K562 (cell line): ENCODE measurements around the gene RPUSD1. TPM values are rescaled to one million over a fixed set of nuclear protein-coding genes. Genes with fewer than 3 reads are reported as not detected.
A peak's percentile ranks its signal among the peaks of the same experiment; 100 is the strongest.

Experiments
- BACH1 ChIP-seq: fragments of 200-800 bp; sonication (Bioruptor generic); IDR thresholded peaks from 2 replicates; pipeline ENCODE4 v1.6.1; 2016; ENCODE audit warnings: missing genetic modification characterization, missing compliant biosample characterization
- C11orf30 ChIP-seq: fragments of 450-650 bp; IDR thresholded peaks from 2 replicates; pipeline ENCODE4 v1.6.1; 2016; ENCODE audit warnings: low read depth, mild to moderate bottlenecking
- CCNT2 ChIP-seq: IDR thresholded peaks from 2 replicates; pipeline ENCODE4 v1.6.1; 2011; ENCODE audit warnings: borderline replicate concordance, low read depth, mild to moderate bottlenecking, moderate library complexity, mixed read lengths, low read length; ENCODE audit not compliant: insufficient read length; ENCODE audit errors: extremely low read depth
- GATAD2A ChIP-seq: fragments of 450-650 bp; IDR thresholded peaks from 2 replicates; pipeline ENCODE4 v1.6.1; 2017
- HDAC2 ChIP-seq: fragments of 450-650 bp; IDR thresholded peaks from 2 replicates; pipeline ENCODE4 v1.6.1; 2016; ENCODE audit warnings: mild to moderate bottlenecking
- HNRNPK ChIP-seq: fragments of 200-400 bp; formaldehyde crosslinking; IDR thresholded peaks from one replicate; pipeline ENCODE4 v1.6.1; 2018; ENCODE audit warnings: mild to moderate bottlenecking, low read depth, low read length; ENCODE audit not compliant: poor library complexity, severe bottlenecking
- NCOA1 ChIP-seq: fragments of 450-650 bp; IDR thresholded peaks from 2 replicates; pipeline ENCODE4 v1.6.1; 2016; ENCODE audit warnings: low read depth
- NFATC3 ChIP-seq: fragments of 450-650 bp; IDR thresholded peaks from 2 replicates; pipeline ENCODE4 v1.6.1; 2017; ENCODE audit warnings: mild to moderate bottlenecking
- PYGO2 ChIP-seq: fragments of 450-650 bp; IDR thresholded peaks from 2 replicates; pipeline ENCODE4 v1.6.1; 2016; ENCODE audit warnings: mild to moderate bottlenecking, missing genetic modification characterization, moderate library complexity, missing compliant biosample characterization
- ZNF175 ChIP-seq: fragments of 200-800 bp; sonication (Bioruptor generic); IDR thresholded peaks from 2 replicates; pipeline ENCODE4 v1.6.1; 2016; ENCODE audit warnings: low read depth, mild to moderate bottlenecking, missing genetic modification characterization, missing compliant biosample characterization
- ZNF217 ChIP-seq: sonication (generic); formaldehyde crosslinking; IDR thresholded peaks from 2 replicates; pipeline ENCODE4 v1.8.0; 2022; ENCODE audit warnings: mild to moderate bottlenecking, missing genetic modification reagents
- ZNF79 ChIP-seq: fragments of 250-450 bp; sonication (Bioruptor Pico); IDR thresholded peaks from 2 replicates; pipeline ENCODE4 v1.4.0; 2020; ENCODE audit warnings: low read depth, mild to moderate bottlenecking, moderate library complexity
- polyA plus RNA-seq, 8 experiments: library from polyadenylated mRNA; depleted of rRNA in 4 of 8; stranded (reverse) in 5 of 8; unstranded in 3 of 8; fragments of >200 nt; fragmentation: Nextera tagmentation in 2 of 8; fragmentation: Illumina TruSeq in 1 of 8; extraction: Ambion mirVana in 2 of 8; extraction: Trizol in 1 of 8; gene quantifications; 2 replicates each; pipeline versions ENCODE4 v1.2.1 to v1.2.3, GENCODE V29; 2011 to 2014; ENCODE audit warnings: inconsistent platforms in 1 of 8, missing spikeins in 1 of 8
- total RNA-seq, 7 experiments: library from RNA; depleted of rRNA in 6 of 7; stranded (reverse); fragments of >200 nt in 6 of 7; fragmentation: Illumina TruSeq in 2 of 7; extraction: Trizol in 2 of 7; gene quantifications; 2 replicates each; pipeline versions ENCODE4 v1.2.1 to v1.2.3, GENCODE V29; 2011 to 2021; ENCODE audit warnings: low replicate concordance in 1 of 7
- TF ChIP-seq, protein P1 (sequence below): fragments of 450-650 bp; IDR thresholded peaks from 2 replicates; pipeline ENCODE4 v1.7.1; 2018; ENCODE audit warnings: mild to moderate bottlenecking, low read depth; ENCODE audit not compliant: partially characterized antibody
- TF ChIP-seq, protein P2 (sequence below): sonication (generic); formaldehyde crosslinking; IDR thresholded peaks from 2 replicates; pipeline ENCODE4 v1.8.1; 2023; ENCODE audit warnings: mild to moderate bottlenecking, missing genetic modification reagents
- TF ChIP-seq, protein P3 (sequence below), 2 experiments: fragments of 450-650 bp; IDR thresholded peaks; 2 replicates each; pipeline ENCODE4 v1.6.1; 2016; ENCODE audit warnings: mild to moderate bottlenecking in 2 of 2, borderline replicate concordance in 1 of 2, low read depth in 1 of 2, moderate library complexity in 1 of 2

RPUSD1 gene
- total and polyA plus RNA-seq, 9 of the 15 experiments (the other 6 are each of a cell fraction or from before 2014, with no cell fraction given): 0.45 to 56.6 (median 12.0) TPM

DNA sequence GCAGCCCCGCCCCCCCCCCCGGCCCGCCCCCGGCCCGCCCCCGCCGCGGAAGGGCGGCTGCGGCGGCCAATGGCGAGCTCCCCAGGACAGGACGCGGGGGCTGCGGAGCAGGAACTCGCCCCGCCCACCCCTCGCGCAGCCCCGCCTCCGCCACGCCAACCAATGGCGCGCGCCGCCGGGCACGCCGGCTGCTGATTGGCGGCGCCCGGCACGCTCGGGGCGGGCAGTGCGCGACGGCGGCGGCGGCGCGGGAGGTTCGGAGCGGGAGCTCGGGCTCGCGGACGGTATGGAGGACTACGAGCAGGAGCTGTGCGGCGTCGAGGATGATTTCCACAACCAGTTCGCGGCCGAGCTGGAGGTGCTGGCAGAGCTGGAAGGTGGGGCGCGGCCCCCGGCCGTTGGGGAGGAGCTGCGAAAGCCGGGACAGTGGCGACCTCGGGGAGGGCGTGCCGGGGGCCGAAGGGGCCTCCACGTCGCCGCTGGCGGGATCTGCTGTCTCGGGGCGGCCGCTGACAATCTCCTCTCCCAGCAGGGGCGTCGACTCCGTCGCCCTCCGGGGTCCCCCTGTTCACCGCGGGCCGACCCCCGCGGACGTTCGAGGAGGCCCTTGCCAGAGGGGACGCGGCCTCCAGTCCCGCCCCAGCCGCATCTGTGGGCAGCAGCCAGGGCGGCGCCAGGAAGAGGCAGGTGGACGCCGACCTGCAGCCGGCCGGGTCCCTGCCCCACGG is 382 bp upstream of the RPUSD1 start, which contains the start of gene CHTF18 (continued):
- TF ChIP-seq, protein P1, sequence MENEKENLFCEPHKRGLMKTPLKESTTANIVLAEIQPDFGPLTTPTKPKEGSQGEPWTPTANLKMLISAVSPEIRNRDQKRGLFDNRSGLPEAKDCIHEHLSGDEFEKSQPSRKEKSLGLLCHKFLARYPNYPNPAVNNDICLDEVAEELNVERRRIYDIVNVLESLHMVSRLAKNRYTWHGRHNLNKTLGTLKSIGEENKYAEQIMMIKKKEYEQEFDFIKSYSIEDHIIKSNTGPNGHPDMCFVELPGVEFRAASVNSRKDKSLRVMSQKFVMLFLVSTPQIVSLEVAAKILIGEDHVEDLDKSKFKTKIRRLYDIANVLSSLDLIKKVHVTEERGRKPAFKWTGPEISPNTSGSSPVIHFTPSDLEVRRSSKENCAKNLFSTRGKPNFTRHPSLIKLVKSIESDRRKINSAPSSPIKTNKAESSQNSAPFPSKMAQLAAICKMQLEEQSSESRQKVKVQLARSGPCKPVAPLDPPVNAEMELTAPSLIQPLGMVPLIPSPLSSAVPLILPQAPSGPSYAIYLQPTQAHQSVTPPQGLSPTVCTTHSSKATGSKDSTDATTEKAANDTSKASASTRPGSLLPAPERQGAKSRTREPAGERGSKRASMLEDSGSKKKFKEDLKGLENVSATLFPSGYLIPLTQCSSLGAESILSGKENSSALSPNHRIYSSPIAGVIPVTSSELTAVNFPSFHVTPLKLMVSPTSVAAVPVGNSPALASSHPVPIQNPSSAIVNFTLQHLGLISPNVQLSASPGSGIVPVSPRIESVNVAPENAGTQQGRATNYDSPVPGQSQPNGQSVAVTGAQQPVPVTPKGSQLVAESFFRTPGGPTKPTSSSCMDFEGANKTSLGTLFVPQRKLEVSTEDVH: no peak
- TF ChIP-seq C11orf30: peak; percentile 44; the same call in 1 of the 2 replicates
- no peak for TF ChIP-seq ZNF217 (CRISPR knock-in tag)
- TF ChIP-seq, protein P2, sequence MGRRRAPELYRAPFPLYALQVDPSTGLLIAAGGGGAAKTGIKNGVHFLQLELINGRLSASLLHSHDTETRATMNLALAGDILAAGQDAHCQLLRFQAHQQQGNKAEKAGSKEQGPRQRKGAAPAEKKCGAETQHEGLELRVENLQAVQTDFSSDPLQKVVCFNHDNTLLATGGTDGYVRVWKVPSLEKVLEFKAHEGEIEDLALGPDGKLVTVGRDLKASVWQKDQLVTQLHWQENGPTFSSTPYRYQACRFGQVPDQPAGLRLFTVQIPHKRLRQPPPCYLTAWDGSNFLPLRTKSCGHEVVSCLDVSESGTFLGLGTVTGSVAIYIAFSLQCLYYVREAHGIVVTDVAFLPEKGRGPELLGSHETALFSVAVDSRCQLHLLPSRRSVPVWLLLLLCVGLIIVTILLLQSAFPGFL (CRISPR knock-in tag): no peak
- TF ChIP-seq CCNT2: peak; percentile 45
- no peak for TF ChIP-seq ZNF79
- no peak for TF ChIP-seq NCOA1
- TF ChIP-seq BACH1 (tag): no peak
- TF ChIP-seq, protein P3, sequence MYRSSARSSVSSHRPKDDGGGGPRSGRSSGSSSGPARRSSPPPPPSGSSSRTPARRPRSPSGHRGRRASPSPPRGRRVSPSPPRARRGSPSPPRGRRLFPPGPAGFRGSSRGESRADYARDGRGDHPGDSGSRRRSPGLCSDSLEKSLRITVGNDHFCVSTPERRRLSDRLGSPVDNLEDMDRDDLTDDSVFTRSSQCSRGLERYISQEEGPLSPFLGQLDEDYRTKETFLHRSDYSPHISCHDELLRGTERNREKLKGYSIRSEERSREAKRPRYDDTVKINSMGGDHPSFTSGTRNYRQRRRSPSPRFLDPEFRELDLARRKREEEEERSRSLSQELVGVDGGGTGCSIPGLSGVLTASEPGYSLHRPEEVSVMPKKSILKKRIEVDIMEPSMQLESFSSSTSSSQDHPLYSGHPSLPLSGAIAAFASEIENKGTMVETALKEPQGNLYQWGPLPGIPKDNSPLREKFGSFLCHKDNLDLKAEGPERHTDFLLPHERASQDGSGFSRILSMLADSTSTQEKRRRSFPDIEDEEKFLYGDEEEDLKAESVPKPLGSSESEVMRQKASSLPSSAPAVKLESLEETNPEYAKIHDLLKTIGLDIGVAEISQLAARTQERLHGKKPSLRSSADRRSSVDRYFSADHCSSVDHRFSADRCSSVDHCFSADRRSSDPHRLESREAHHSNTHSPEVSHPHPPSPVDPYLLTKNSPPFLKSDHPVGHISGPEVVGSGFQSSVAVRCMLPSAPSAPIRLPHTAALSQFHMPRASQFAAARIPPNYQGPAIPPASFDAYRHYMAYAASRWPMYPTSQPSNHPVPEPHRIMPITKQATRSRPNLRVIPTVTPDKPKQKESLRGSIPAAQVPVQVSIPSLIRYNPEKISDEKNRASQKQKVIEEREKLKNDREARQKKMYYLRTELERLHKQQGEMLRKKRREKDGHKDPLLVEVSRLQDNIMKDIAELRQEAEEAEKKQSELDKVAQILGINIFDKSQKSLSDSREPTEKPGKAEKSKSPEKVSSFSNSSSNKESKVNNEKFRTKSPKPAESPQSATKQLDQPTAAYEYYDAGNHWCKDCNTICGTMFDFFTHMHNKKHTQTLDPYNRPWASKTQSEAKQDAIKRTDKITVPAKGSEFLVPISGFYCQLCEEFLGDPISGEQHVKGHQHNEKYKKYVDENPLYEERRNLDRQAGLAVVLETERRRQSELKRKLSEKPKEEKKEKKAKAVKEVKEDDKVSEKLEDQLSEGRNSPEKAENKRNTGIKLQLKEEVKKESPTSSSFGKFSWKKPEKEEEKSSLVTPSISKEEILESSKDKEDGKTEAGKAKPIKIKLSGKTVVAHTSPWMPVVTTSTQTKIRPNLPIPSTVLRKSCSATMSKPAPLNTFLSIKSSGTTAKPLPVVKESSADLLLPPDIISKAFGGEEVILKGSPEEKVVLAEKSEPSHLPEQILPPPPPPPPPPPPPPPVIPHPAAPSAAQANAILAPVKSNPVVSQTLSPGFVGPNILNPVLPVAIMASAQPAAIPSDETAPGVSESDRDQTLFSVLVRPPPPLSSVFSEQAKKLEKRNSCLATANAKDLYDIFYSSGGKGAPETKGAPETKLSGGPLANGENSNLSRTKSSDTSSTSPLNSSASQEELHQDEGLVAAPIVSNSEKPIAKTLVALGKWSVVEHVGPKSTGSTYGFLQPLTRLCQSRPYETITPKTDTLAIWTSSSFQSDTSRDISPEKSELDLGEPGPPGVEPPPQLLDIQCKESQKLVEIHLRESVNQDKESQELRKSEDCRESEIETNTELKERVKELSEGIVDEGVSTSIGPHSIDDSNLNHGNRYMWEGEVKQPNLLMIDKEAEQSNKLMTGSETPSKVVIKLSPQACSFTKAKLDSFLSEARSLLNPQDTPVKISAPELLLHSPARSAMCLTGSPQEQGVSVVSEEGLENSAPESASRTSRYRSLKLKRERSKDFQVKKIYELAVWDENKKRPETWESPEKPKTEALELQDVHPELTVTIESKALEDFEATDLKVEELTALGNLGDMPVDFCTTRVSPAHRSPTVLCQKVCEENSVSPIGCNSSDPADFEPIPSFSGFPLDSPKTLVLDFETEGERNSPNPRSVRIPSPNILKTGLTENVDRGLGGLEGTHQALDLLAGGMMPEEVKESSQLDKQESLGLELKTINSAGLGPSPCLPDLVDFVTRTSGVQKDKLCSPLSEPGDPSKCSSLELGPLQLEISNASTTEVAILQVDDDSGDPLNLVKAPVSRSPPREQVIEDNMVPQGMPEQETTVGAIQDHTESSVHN (IDR thresholded peaks at IDR 0.05; ENCODE audit: borderline replicate concordance in 1 of 2, low read depth in 1 of 2): no peak
- 0 out of 2 replicates have a peak, but pooled peaks have one; percentile 22 for TF ChIP-seq HDAC2
- no peak for TF ChIP-seq NFATC3
- TF ChIP-seq ZNF175: no peak
- no peak for TF ChIP-seq HNRNPK
- TF ChIP-seq GATAD2A: no peak
- no peak for TF ChIP-seq PYGO2 (tag)
